GM13976 (cell line): Measurements from ENCODE around the gene GRXCR2.

Experiments
- DNase-seq: peaks from one replicate; pipeline ENCODE4 v3.0.0; 2012; ENCODE audit warnings: low spot score
- in situ Hi-C: fragments of 300-500 bp; cut with MboI; formaldehyde crosslinking; loops from one replicate; pipeline ENCODE4 v1.12.0; 2022; ENCODE audit warnings: low sequenced_read_pairs, mixed read lengths, inconsistent platforms; ENCODE audit not compliant: unreplicated experiment
- TF ChIP-seq, protein P1 (sequence below): IDR thresholded peaks from 2 replicates; pipeline ENCODE4 v1.5.1; 2012; ENCODE audit warnings: borderline replicate concordance, mild to moderate bottlenecking; ENCODE audit not compliant: insufficient read depth; ENCODE audit errors: extremely low read depth, missing control alignments, control extremely low read depth

The GRXCR2 gene

DNA sequence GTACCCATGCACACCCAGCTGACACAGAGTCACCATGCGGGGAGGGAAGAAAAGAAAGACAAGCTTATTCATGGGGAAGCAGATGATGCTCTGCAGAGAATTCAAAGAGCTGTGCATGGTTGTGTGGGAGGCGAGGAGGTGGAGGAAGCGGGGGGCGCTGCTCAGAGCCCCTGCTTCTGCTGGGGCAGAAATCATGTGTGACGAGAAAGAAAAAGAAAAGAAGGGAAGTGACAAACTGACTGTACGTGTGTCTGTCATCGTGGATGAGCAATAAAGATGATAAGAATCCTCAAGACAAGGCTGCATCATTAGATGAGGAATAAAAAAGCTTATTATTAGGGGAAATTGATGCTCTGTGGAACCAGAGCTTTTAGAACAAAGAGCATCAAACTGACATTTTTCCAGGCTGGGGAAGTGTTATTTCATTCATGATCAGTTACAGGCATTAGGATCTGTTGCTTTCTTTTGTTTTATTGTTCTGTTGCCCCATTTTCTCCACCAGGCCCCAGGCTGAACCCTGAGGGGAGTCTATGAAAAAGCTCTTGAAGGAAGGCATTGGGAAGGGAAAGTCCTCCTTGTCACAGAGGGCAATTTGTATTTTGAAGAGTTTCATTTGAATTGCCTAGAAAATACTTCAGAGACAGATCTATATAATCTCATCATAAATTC lies 43.3 kb upstream of the GRXCR2 start:
- in situ Hi-C loops = no loop called here
- TF ChIP-seq, protein P1, sequence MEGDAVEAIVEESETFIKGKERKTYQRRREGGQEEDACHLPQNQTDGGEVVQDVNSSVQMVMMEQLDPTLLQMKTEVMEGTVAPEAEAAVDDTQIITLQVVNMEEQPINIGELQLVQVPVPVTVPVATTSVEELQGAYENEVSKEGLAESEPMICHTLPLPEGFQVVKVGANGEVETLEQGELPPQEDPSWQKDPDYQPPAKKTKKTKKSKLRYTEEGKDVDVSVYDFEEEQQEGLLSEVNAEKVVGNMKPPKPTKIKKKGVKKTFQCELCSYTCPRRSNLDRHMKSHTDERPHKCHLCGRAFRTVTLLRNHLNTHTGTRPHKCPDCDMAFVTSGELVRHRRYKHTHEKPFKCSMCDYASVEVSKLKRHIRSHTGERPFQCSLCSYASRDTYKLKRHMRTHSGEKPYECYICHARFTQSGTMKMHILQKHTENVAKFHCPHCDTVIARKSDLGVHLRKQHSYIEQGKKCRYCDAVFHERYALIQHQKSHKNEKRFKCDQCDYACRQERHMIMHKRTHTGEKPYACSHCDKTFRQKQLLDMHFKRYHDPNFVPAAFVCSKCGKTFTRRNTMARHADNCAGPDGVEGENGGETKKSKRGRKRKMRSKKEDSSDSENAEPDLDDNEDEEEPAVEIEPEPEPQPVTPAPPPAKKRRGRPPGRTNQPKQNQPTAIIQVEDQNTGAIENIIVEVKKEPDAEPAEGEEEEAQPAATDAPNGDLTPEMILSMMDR = no peak
- no peak for DNase-seq

DNA sequence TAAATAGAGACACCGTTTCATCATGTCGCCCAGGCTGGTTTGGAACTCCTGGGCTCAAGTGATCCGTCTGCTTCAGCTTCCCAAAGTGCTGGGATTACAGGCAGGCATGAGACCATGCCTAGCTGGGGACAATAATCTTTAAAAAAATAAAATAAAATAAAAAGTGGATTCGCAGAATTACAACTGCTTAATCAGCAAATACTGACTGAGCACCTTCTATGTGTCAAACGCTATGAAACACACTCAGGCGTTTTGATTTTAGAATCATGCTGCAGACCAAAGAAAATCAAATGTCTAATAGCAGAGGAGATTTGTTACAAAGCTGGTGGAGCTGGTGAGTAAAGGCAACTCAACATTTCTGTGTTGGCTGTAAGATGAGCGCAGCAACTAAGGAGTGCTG lies 40.9 kb upstream of the GRXCR2 start:
- DNase-seq = no peak
- TF ChIP-seq, protein P1 = no peak
- in situ Hi-C loops = no loop called here

DNA sequence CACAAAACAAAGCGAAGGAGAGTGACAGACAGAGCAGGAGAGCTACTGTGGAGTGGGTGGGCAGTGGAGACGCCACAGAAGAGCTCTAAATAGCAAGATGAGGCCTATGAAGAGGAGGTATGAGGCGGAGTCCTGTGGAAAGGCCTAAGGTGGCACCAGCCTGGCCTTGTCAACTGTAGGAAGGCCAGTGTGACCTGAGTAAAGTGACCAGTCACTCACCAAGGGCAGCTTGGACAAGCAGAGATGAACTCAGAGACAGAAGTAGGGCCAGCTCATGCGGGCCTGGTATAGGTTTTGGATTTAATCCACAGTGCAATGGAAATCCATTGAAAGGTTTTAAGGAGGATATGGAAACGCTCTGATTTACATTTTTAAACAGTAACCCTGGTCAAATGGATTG lies 39.8 kb upstream of the GRXCR2 start:
- TF ChIP-seq, protein P1 = no peak
- in situ Hi-C loops = no loop called here
- DNase-seq = no peak

DNA sequence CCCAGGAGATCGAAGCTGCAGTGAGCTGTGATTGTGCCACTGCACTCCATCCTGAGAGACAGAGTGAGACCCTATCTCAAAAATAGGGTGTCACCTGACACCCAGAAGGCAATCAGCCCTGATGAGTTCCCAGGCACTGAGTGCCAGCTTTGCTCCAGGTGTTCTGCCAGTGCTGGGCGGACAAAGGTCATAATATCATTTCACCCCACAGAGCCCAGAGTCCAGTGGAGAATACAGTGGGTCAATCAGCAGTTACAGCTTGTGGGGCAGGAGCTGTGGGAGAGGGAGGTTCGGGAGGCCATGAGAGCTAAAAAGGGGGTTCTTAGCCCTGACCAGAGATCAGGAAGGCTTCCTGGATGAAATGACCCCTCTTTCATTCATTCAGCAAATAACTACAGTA lies 39.2 kb upstream of the GRXCR2 start:
- in situ Hi-C loops = no loop called here
- no peak for DNase-seq
- TF ChIP-seq, protein P1 = no peak

DNA sequence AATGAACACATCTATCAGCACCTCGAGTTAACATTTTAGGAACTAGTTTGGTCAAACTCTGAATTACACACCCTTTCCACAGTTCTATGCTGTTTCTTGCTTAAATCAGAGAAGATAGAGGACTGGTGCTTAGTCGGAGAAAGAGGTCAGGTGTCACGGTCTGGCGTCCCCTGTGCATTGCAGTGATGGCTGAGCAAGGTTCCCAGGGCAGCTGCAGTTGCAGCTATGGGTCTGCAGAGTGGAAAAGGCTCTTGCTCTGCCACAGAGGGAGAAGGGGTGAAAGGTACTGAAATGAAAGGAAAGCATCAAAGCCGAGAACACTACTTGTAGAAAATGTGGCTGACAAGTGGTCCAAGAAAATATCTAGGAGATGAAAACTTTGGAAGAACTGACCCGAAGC lies 38.4 kb upstream of the GRXCR2 start:
- in situ Hi-C loops = no loop called here
- TF ChIP-seq, protein P1 = no peak

DNA sequence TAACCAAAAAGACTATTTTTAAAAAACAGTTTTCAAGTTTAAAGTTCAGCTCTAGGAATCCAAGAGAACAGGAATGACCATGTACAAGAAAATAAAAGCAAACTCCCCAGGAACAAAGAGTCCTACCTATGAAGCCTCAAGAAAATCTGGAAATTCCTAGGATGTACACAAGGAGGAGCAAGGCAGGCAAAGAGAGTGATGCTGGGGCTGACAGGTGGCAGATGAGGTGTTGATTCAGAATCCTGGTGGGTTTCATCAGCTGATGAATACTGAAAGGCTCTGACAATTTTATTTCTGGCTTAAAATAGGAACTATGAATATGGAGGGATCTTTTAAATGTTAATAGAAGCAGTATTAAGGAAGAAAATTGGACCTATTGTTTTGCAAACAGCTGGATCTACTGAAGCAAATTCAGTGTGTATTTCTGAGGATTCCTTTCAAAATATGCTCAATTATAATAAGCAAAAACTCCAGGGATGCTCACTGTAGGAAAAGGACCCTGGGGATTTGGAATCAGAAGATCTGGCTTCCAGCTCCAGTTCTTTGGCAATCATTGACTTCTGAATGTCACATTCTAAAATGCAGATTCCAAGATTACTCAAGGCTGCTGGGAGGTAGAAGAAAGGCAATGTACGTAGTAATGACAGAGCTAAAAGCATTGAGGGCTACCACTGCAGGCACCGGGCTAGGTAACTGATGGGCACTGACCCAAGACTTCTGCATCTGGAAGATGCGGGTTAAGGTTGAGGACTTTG lies 35.6 kb upstream of the GRXCR2 start:
- in situ Hi-C loops = no loop called here
- TF ChIP-seq, protein P1 = no peak
- no peak for DNase-seq

More for the DNA sequence above, 38.4 kb upstream of the GRXCR2 start:
- DNase-seq = no peak
